Panc1 (cell line): ENCODE results near the gene OAS2. TPM values are rescaled to one million over a fixed set of nuclear protein-coding genes. Genes with fewer than 3 reads are reported as not detected.

Experiments used
- ATAC-seq: fragments of 200-7000 bp; cut with Tn5 transposase; 2 replicates; pipeline ENCODE4 v1.9.1; 2020; ENCODE audit warnings: mild to moderate bottlenecking, moderate library complexity
- BruUV-seq: library from RNA; stranded (reverse); fragments of 400-500 nt; replicated peaks from 2 replicates; lab custom pipeline; 2021; lab: Mats Ljungman, UMichigan
- CTCF ChIA-PET: fragments of 300-600 bp; sonication (Branson Sonifier 250); formaldehyde crosslinking; loops from one replicate; lab custom pipeline; 2022; ENCODE audit warnings: antibody characterized with exemption; lab: Charles Lee
- POLR2A ChIA-PET: fragments of 300-600 bp; sonication (Branson Sonifier 250); formaldehyde crosslinking; loops from one replicate; lab custom pipeline; 2022; ENCODE audit warnings: antibody characterized with exemption; lab: Charles Lee
- DNase-seq: peaks from one replicate; pipeline ENCODE4 v3.0.0-alpha.2; 2010; ENCODE audit warnings: low read depth, low spot score
- H3K27ac ChIP-seq: 2 replicates; pipeline ENCODE4 v1.5.1; 2011; ENCODE audit warnings: mild to moderate bottlenecking, low read length, inconsistent platforms
- H3K27me3 ChIP-seq: fragments of 200-500 bp; sonication (Bioruptor generic); 2 replicates; pipeline ENCODE4 v1.6.0; 2014; ENCODE audit warnings: low read length, inconsistent platforms; ENCODE audit not compliant: control insufficient read depth, insufficient read depth
- H3K36me3 ChIP-seq: fragments of 200-500 bp; sonication (Bioruptor generic); 2 replicates; pipeline ENCODE4 v1.5.1; 2014; ENCODE audit warnings: inconsistent platforms, mild to moderate bottlenecking, low read length, moderate library complexity; ENCODE audit not compliant: control insufficient read depth, insufficient read depth
- H3K4me1 ChIP-seq: 2 replicates; pipeline ENCODE4 v1.5.1; 2011; ENCODE audit warnings: inconsistent platforms, mild to moderate bottlenecking, low read length, moderate library complexity; ENCODE audit not compliant: control insufficient read depth, insufficient read depth
- H3K4me3 ChIP-seq, 2 experiments: 2 replicates each; pipeline ENCODE4 v1.5.1; 2011 to 2012; ENCODE audit warnings: low read depth in 2 of 2, low read length in 2 of 2, mild to moderate bottlenecking in 2 of 2, inconsistent platforms in 1 of 2, moderate library complexity in 1 of 2
- H3K9me3 ChIP-seq: fragments of 200-500 bp; sonication (Bioruptor generic); 2 replicates; pipeline ENCODE4 v1.5.1; 2014; ENCODE audit warnings: low read depth, mild to moderate bottlenecking, inconsistent platforms, low read length, moderate library complexity; ENCODE audit not compliant: control insufficient read depth, insufficient read depth
- POLR2AphosphoS5 ChIP-seq: IDR thresholded peaks from 2 replicates; pipeline ENCODE4 v1.6.1; 2012; ENCODE audit warnings: mild to moderate bottlenecking, low read depth, low read length, moderate library complexity
- REST ChIP-seq, 2 experiments: IDR thresholded peaks; 2 replicates each; pipeline ENCODE4 v1.6.1; 2011 to 2012; ENCODE audit warnings: low read depth in 2 of 2, control low read depth in 1 of 2, low read length in 1 of 2, mild to moderate bottlenecking in 1 of 2, moderate library complexity in 1 of 2; ENCODE audit not compliant: insufficient read depth in 1 of 2
- SIN3A ChIP-seq: IDR thresholded peaks from 2 replicates; pipeline ENCODE4 v1.6.1; 2012; ENCODE audit warnings: low read depth, mild to moderate bottlenecking, low read length, moderate library complexity, borderline replicate concordance; ENCODE audit not compliant: insufficient read depth
- TCF7L2 ChIP-seq: IDR thresholded peaks from 2 replicates; pipeline ENCODE4 v1.6.1; 2011; ENCODE audit warnings: mild to moderate bottlenecking, low read depth, low read length, inconsistent platforms
- in situ Hi-C: cut with HindIII; loops from 2 replicates; pipeline ENCODE4 v1.10.0; 2016; ENCODE audit warnings: low sequenced_read_pairs, low pct_unique_long_range_greater_than_20kb
- intact Hi-C: fragments of 100-400 bp; cut with micrococcal nuclease; formaldehyde crosslinking; loops from one replicate; pipeline ENCODE4 v1.10.0; 2022; ENCODE audit not compliant: unreplicated experiment
- total RNA-seq: library from RNA; stranded (reverse); gene quantifications from one replicate; pipeline ENCODE4 v1.2.1, GENCODE V29; 2021; ENCODE audit not compliant: unreplicated experiment
- TF ChIP-seq, protein P1 (sequence below): fragments of 450-650 bp; IDR thresholded peaks from 2 replicates; pipeline ENCODE4 v1.5.1; 2017; ENCODE audit warnings: mild to moderate bottlenecking

The OAS2 gene
- total RNA-seq, 1 experiment from 2014 or later = 2.7 TPM

DNA sequence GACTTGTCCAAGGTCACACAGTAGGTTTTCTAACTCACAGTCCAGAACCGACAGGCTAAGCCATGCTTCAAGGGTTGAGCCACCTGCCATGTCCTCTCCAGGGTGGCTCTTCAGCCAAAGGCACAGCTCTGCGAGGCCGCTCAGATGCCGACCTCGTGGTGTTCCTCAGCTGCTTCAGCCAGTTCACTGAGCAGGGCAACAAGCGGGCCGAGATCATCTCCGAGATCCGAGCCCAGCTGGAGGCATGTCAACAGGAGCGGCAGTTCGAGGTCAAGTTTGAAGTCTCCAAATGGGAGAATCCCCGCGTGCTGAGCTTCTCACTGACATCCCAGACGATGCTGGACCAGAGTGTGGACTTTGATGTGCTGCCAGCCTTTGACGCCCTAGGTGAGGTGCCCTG, 12.7 kb upstream of the OAS2 start:
- Histone ChIP-seq H3K36me3 (no peaks in the 10 kb centered on the region), H3K4me3 (no peak overlapping the region), H3K4me1 (no peaks in the 10 kb centered on the region), H3K27me3 (no peaks in the 10 kb centered on the region), H3K27ac (no peak overlapping the region), H3K9me3 (no peaks in the 10 kb centered on the region)
- ATAC-seq (no peak), DNase-seq (no peak)
- intact Hi-C loops (no loop called here), in situ Hi-C loops (no loop called here)
- no peak for TF ChIP-seq POLR2AphosphoS5
- TF ChIP-seq REST (IDR thresholded peaks at IDR 0.05; ENCODE audit: insufficient read depth in 1 of 2, low read depth in 2 of 2, low read length in 1 of 2) = no peak
- TF ChIP-seq, protein P1, sequence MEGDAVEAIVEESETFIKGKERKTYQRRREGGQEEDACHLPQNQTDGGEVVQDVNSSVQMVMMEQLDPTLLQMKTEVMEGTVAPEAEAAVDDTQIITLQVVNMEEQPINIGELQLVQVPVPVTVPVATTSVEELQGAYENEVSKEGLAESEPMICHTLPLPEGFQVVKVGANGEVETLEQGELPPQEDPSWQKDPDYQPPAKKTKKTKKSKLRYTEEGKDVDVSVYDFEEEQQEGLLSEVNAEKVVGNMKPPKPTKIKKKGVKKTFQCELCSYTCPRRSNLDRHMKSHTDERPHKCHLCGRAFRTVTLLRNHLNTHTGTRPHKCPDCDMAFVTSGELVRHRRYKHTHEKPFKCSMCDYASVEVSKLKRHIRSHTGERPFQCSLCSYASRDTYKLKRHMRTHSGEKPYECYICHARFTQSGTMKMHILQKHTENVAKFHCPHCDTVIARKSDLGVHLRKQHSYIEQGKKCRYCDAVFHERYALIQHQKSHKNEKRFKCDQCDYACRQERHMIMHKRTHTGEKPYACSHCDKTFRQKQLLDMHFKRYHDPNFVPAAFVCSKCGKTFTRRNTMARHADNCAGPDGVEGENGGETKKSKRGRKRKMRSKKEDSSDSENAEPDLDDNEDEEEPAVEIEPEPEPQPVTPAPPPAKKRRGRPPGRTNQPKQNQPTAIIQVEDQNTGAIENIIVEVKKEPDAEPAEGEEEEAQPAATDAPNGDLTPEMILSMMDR = no peak
- no peak for TF ChIP-seq TCF7L2
- TF ChIP-seq SIN3A = no peak
- no TSS peak for BruUV-seq
- ChIA-PET CTCF (interaction anchor here (0.5 kb wide), 1 partner anchor 26 kb away, joined by 5 read pairs; no protein-coding TSS in a partner anchor), POLR2A (no interaction called here)

DNA sequence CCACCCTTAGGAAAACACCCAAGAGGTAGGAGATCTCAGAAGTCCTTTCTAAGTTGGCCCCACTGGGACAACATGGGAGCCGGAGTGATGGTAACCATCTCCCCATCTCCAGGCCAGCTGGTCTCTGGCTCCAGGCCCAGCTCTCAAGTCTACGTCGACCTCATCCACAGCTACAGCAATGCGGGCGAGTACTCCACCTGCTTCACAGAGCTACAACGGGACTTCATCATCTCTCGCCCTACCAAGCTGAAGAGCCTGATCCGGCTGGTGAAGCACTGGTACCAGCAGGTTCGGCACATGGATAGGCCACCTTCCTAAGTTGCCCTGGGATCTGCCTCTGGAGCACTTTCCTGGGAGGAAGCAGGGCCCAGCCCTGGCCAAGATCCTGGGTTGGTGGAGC, 11.0 kb upstream of the OAS2 start:
- Histone ChIP-seq H3K27me3 (no peaks in the 10 kb centered on the region), H3K27ac (no peak overlapping the region), H3K36me3 (no peaks in the 10 kb centered on the region), H3K4me3 (no peak overlapping the region), H3K9me3 (no peaks in the 10 kb centered on the region), H3K4me1 (no peaks in the 10 kb centered on the region)
- BruUV-seq = no TSS peak
- POLR2A ChIA-PET = no interaction called here
- TF ChIP-seq SIN3A (no peak), REST (IDR thresholded peaks at IDR 0.05; ENCODE audit: insufficient read depth in 1 of 2, low read depth in 2 of 2, low read length in 1 of 2) (no peak), TCF7L2 (no peak), POLR2AphosphoS5 (no peak)
- TF ChIP-seq, protein P1 = no peak
- ATAC-seq (no peak), DNase-seq (no peak)
- CTCF ChIA-PET = no interaction called here
- in situ Hi-C loops (no loop called here), intact Hi-C loops (no loop called here)
